A673 (cell line): ENCODE data around the gene MAOB. TPM values are rescaled to one million over a fixed set of nuclear protein-coding genes. Genes with fewer than 3 reads are reported as not detected.

Source experiments
- BruUV-seq: library from RNA; stranded (reverse); fragments of 400-500 nt; replicated peaks from 2 replicates; lab custom pipeline; 2021; lab: Mats Ljungman, UMichigan
- CTCF ChIA-PET: fragments of 300-600 bp; sonication (Branson Sonifier 250); formaldehyde crosslinking; loops from one replicate; lab custom pipeline; 2022; ENCODE audit warnings: antibody characterized with exemption; lab: Charles Lee
- POLR2A ChIA-PET: fragments of 300-600 bp; sonication (Branson Sonifier 250); formaldehyde crosslinking; loops from one replicate; lab custom pipeline; 2022; ENCODE audit warnings: antibody characterized with exemption; ENCODE audit not compliant: low non-redundant PET; lab: Charles Lee
- DNase-seq: peaks from one replicate; pipeline ENCODE4 v3.0.0-alpha.2; 2015; ENCODE audit warnings: low spot score
- H3K27ac ChIP-seq: fragments of 200-600 bp; sonication (generic); 2 replicates; pipeline ENCODE4 v1.5.1; 2016; ENCODE audit warnings: mixed run types, low read depth, mild to moderate bottlenecking, mixed read lengths, antibody characterized with exemption, low read length; ENCODE audit not compliant: poor library complexity, severe bottlenecking
- H3K27me3 ChIP-seq: fragments of 200-600 bp; sonication (generic); replicated peaks from 2 replicates; pipeline ENCODE4 v1.6.1; 2017; ENCODE audit warnings: mixed run types, low read depth, mild to moderate bottlenecking, mixed read lengths, antibody characterized with exemption, low read length; ENCODE audit not compliant: insufficient read depth, poor library complexity
- H3K36me3 ChIP-seq: fragments of 200-600 bp; sonication (generic); 2 replicates; pipeline ENCODE4 v1.6.1; 2016; ENCODE audit warnings: mixed run types, mild to moderate bottlenecking, mixed read lengths, antibody characterized with exemption, low read length; ENCODE audit not compliant: insufficient read depth, poor library complexity, severe bottlenecking
- H3K4me1 ChIP-seq: fragments of 200-600 bp; sonication (generic); 2 replicates; pipeline ENCODE4 v1.6.1; 2017; ENCODE audit warnings: mixed run types, mild to moderate bottlenecking, mixed read lengths, antibody characterized with exemption, low read length; ENCODE audit not compliant: insufficient read depth, poor library complexity, severe bottlenecking
- H3K4me3 ChIP-seq: fragments of 200-600 bp; sonication (generic); 2 replicates; pipeline ENCODE4 v1.5.1; 2016; ENCODE audit warnings: low read depth, mixed run types, mild to moderate bottlenecking, mixed read lengths, low read length; ENCODE audit not compliant: poor library complexity, severe bottlenecking
- H3K9me3 ChIP-seq: fragments of 200-600 bp; sonication (generic); 2 replicates; pipeline ENCODE4 v1.6.1; 2016; ENCODE audit warnings: mixed run types, low read depth, mild to moderate bottlenecking, mixed read lengths, antibody characterized with exemption, low read length; ENCODE audit not compliant: poor library complexity, severe bottlenecking
- CTCF ChIP-seq: fragments of 300-800, 200-600 bp; sonication (generic); conservative IDR thresholded peaks from 2 replicates; pipeline ENCODE4 v1.5.1; 2017; ENCODE audit warnings: low read depth, mild to moderate bottlenecking, antibody characterized with exemption, low read length, moderate library complexity, mixed read lengths
- EZH2 ChIP-seq: fragments of 200-600 bp; sonication (generic); IDR thresholded peaks from 2 replicates; pipeline ENCODE4 v1.6.1; 2017; ENCODE audit warnings: borderline replicate concordance, low read depth, mild to moderate bottlenecking, mixed read lengths, antibody characterized with exemption, low read length; ENCODE audit not compliant: poor library complexity, severe bottlenecking
- intact Hi-C: fragments of 100-400 bp; cut with micrococcal nuclease; formaldehyde crosslinking; loops from one replicate; pipeline ENCODE4 v1.10.0; 2022; ENCODE audit not compliant: unreplicated experiment
- total RNA-seq: library from RNA; stranded (reverse); gene quantifications from 2 replicates; pipeline ENCODE4 v1.2.3, GENCODE V29; 2021

MAOB gene
- total RNA-seq, 1 experiment from 2014 or later: not detected

GRCh38 chrX:43756076-43756475, 126.2 kb downstream of the MAOB start:
- Histone ChIP-seq H3K36me3 (no peaks in the 10 kb centered on the region), H3K4me1 (no peaks in the 10 kb centered on the region), H3K4me3 (no peak overlapping the region), H3K27ac (no peak overlapping the region), H3K27me3 (no peaks in the 10 kb centered on the region), H3K9me3 (no peaks in the 10 kb centered on the region)
- no TSS peak for BruUV-seq
- intact Hi-C loops: no loop called here
- DNase-seq: no peak
- TF ChIP-seq CTCF (no peak), EZH2 (no peak)
- CTCF ChIA-PET: no interaction called here
- POLR2A ChIA-PET: no interaction called here

DNA sequence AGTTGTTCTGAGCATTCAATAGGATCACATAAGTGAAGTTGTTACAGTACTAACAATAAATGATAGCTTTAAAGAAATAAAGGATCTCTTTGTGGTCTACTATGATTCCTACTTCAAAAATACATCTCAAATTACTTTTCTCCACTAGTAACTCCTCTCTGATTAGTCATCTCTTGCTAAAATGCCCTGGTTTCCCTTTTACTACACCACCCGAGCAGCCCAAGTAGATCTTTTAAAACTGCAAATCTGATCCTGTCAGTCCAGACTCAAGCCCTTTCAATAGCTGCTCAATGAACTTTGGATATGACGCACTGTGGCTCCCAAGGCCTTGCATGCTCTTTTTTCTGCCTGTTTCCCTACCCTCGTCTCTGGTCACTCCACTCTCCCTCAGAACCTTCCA, 128.6 kb downstream of the MAOB start:
- Histone ChIP-seq H3K4me3 (no peak overlapping the region), H3K27ac (no peak overlapping the region), H3K4me1 (no peaks in the 10 kb centered on the region), H3K27me3 (no peaks in the 10 kb centered on the region), H3K9me3 (no peaks in the 10 kb centered on the region), H3K36me3 (no peaks in the 10 kb centered on the region)
- CTCF ChIA-PET: no interaction called here
- POLR2A ChIA-PET: no interaction called here
- TF ChIP-seq CTCF (no peak), EZH2 (no peak)
- DNase-seq: no peak
- intact Hi-C loops: loop anchor here (5.0 kb wide), 1 partner anchor 406 kb away; no protein-coding TSS in a partner anchor
- no TSS peak for BruUV-seq

DNA sequence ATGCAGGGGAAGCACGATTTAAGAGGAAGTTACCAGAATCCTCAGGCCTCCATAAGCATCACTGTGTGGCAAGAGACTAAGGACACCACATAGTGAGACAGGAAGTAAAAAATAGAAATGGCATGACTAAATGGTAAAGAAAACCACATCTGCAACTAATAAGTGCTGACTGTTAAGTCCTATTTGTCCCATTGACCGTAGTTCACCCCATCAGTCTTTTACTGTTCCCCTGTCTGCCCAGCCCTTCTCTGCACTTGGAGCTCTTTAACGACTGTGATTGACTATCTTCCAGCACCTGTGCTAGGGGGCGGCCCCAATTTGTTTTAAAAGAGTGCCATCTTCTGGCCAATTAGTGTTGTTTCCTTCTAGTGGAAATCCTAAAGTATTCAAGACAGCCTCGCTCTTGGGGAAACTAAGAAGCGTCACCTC, 132.0 kb downstream of the MAOB start:
- DNase-seq: peak; percentile 82
- Histone ChIP-seq H3K4me3 (no peak overlapping the region), H3K27me3 (no peaks in the 10 kb centered on the region), H3K27ac (no peak overlapping the region), H3K4me1 (no peaks in the 10 kb centered on the region), H3K9me3 (no peaks in the 10 kb centered on the region), H3K36me3 (no peaks in the 10 kb centered on the region)
- intact Hi-C loops: loop anchor here (1.0 to 5.0 kb wide), 2 partner anchors 191 to 403 kb away; no protein-coding TSS in a partner anchor
- ChIA-PET POLR2A (no interaction called here), CTCF (interaction anchor here (0.6 to 1.5 kb wide), 2 partner anchors 114 to 191 kb away, joined by 3 to 9 read pairs; no protein-coding TSS in a partner anchor)
- TF ChIP-seq CTCF (peak; percentile 69), EZH2 (no peak)
- BruUV-seq: no TSS peak
